Astrocyte (in vitro differentiated cells and primary cell): ENCODE measurements around the gene PNRC2. TPM values are rescaled to one million over a fixed set of nuclear protein-coding genes. Genes with fewer than 3 reads are reported as not detected.

Source experiments
- DNase-seq: peaks from one replicate; pipeline ENCODE4 v3.0.0-alpha.2; 2010; ENCODE audit warnings: low read depth
- FAIRE-seq: peaks from 2 replicates; lab custom pipeline; 2011; peaks lifted over from hg19 to GRCh38; lab: Jason Lieb, UNC
- H2AFZ ChIP-seq: 2 replicates; pipeline ENCODE4 v1.6.0; 2012; ENCODE audit warnings: low read depth, low read length, inconsistent platforms
- H3K27ac ChIP-seq: 2 replicates; pipeline ENCODE4 v1.5.1; 2011; ENCODE audit warnings: low read depth, low read length, inconsistent platforms
- H3K27me3 ChIP-seq: 2 replicates; pipeline ENCODE4 v1.6.0; 2011; ENCODE audit warnings: low read length, inconsistent platforms; ENCODE audit not compliant: insufficient read depth
- H3K36me3 ChIP-seq: 2 replicates; pipeline ENCODE4 v1.5.1; 2011; ENCODE audit warnings: low read length, inconsistent platforms; ENCODE audit not compliant: insufficient read depth
- H3K4me1 ChIP-seq: 2 replicates; pipeline ENCODE4 v1.5.1; 2011; ENCODE audit warnings: low read length, inconsistent platforms; ENCODE audit not compliant: insufficient read depth
- H3K4me2 ChIP-seq: 2 replicates; pipeline ENCODE4 v1.6.0; 2012; ENCODE audit warnings: low read length, inconsistent platforms
- H3K4me3 ChIP-seq: 2 replicates; pipeline ENCODE4 v1.5.1; 2011; ENCODE audit warnings: low read depth, mild to moderate bottlenecking, low read length, inconsistent platforms; ENCODE audit not compliant: insufficient read depth
- H3K79me2 ChIP-seq: 2 replicates; pipeline ENCODE4 v1.6.0; 2012; ENCODE audit warnings: mild to moderate bottlenecking, low read length, inconsistent platforms; ENCODE audit not compliant: insufficient read depth
- H3K9ac ChIP-seq: 2 replicates; pipeline ENCODE4 v1.6.0; 2012; ENCODE audit warnings: mild to moderate bottlenecking, low read length, inconsistent platforms
- H3K9me3 ChIP-seq: 2 replicates; pipeline ENCODE4 v1.5.1; 2012; ENCODE audit warnings: low read depth, mild to moderate bottlenecking, low read length, inconsistent platforms; ENCODE audit not compliant: insufficient read depth
- H4K20me1 ChIP-seq: 2 replicates; pipeline ENCODE4 v1.6.0; 2012; ENCODE audit warnings: low read length, inconsistent platforms; ENCODE audit not compliant: insufficient read depth
- H3K27ac Mint-ChIP-seq: one replicate; pipeline ENCODE4 v1.8.0; 2021; ENCODE audit warnings: mild to moderate bottlenecking, mixed read lengths; ENCODE audit not compliant: unreplicated experiment
- H3K27me3 Mint-ChIP-seq: one replicate; pipeline ENCODE4 v1.8.0; 2021; ENCODE audit warnings: low read depth, mixed read lengths; ENCODE audit not compliant: unreplicated experiment
- H3K36me3 Mint-ChIP-seq: one replicate; pipeline ENCODE4 v1.8.0; 2021; ENCODE audit warnings: low read depth, mixed read lengths; ENCODE audit not compliant: unreplicated experiment
- H3K4me1 Mint-ChIP-seq: one replicate; pipeline ENCODE4 v1.8.0; 2021; ENCODE audit warnings: low read depth, mixed read lengths; ENCODE audit not compliant: unreplicated experiment
- H3K4me3 Mint-ChIP-seq: one replicate; pipeline ENCODE4 v1.8.0; 2021; ENCODE audit warnings: mild to moderate bottlenecking, moderate library complexity, mixed read lengths; ENCODE audit not compliant: unreplicated experiment
- H3K9me3 Mint-ChIP-seq: one replicate; pipeline ENCODE4 v1.8.0; 2021; ENCODE audit warnings: mild to moderate bottlenecking, mixed read lengths; ENCODE audit not compliant: unreplicated experiment
- CTCF ChIP-seq: IDR thresholded peaks from 2 replicates; pipeline ENCODE4 v1.5.1; 2011; ENCODE audit warnings: low read depth, mild to moderate bottlenecking, inconsistent platforms, low read length, moderate library complexity; ENCODE audit not compliant: insufficient read depth
- EZH2 ChIP-seq: IDR thresholded peaks from 2 replicates; pipeline ENCODE4 v1.6.1; 2012; ENCODE audit warnings: mild to moderate bottlenecking, low read length, inconsistent platforms; ENCODE audit not compliant: insufficient read depth
- total RNA-seq: library from RNA; stranded (reverse); gene quantifications from 2 replicates; pipeline ENCODE4 v1.2.1, GENCODE V29; 2021

PNRC2 gene
- total RNA-seq, 1 donor from 2014 or later: 83.8 TPM

GRCh38 chr1:23924601-23925000 lies 35.0 kb upstream of the PNRC2 start:
- no peak for TF ChIP-seq EZH2
- no peak for TF ChIP-seq CTCF
- Histone ChIP-seq H3K4me2 (no peak overlapping the region), H3K4me1 (no peaks in the 10 kb centered on the region), H3K4me3 (no peak overlapping the region), H3K9ac (no peak overlapping the region), H3K36me3 (no peaks in the 10 kb centered on the region), H4K20me1 (no peaks in the 10 kb centered on the region), H3K27me3 (peaks cover 3% of the 10 kb centered on the region), H3K27ac (no peak overlapping the region), H3K79me2 (no peaks in the 10 kb centered on the region), H3K9me3 (no peaks in the 10 kb centered on the region), H2AFZ (no peak overlapping the region)
- H3K9me3 Mint-ChIP-seq: peaks cover 3% of the 10 kb centered on the region
- no peak overlapping the region for H3K27ac Mint-ChIP-seq
- no peaks in the 10 kb centered on the region for H3K36me3 Mint-ChIP-seq
- H3K4me3 Mint-ChIP-seq: no peak overlapping the region
- H3K4me1 Mint-ChIP-seq: no peaks in the 10 kb centered on the region
- FAIRE-seq (no peak), DNase-seq (no peak)
- peaks cover 2% of the 10 kb centered on the region for H3K27me3 Mint-ChIP-seq

- H3K9me3 ChIP-seq: no peaks in the 10 kb centered on the region
- no peaks in the 10 kb centered on the region for H3K79me2 ChIP-seq
- no peak overlapping the region for H2AFZ ChIP-seq
- H3K4me3 ChIP-seq: no peak overlapping the region
- no peaks in the 10 kb centered on the region for H3K36me3 Mint-ChIP-seq
- H3K27me3 ChIP-seq: peaks cover 3% of the 10 kb centered on the region
- no peak overlapping the region for H3K27ac Mint-ChIP-seq
- no peak overlapping the region for H3K4me3 Mint-ChIP-seq
- no peaks in the 10 kb centered on the region for H3K4me1 ChIP-seq
- no peaks in the 10 kb centered on the region for H3K4me1 Mint-ChIP-seq
- H3K27me3 Mint-ChIP-seq: peaks cover 2% of the 10 kb centered on the region
- no peak for TF ChIP-seq CTCF
- TF ChIP-seq EZH2: no peak
- H3K4me2 ChIP-seq: no peak overlapping the region
- FAIRE-seq (no peak), DNase-seq (no peak)
- H4K20me1 ChIP-seq: no peaks in the 10 kb centered on the region
- no peak overlapping the region for H3K9ac ChIP-seq
- no peaks in the 10 kb centered on the region for H3K36me3 ChIP-seq
- H3K9me3 Mint-ChIP-seq: peaks cover 3% of the 10 kb centered on the region
- no peak overlapping the region for H3K27ac ChIP-seq
Measured at GRCh38 chr1:23925279-23925678, 34.3 kb upstream of the PNRC2 start.

GRCh38 chr1:23927097-23927496 lies 32.5 kb upstream of the PNRC2 start:
- Histone ChIP-seq H3K9me3 (no peaks in the 10 kb centered on the region), H3K4me1 (no peaks in the 10 kb centered on the region), H3K9ac (no peak overlapping the region), H4K20me1 (no peaks in the 10 kb centered on the region), H3K4me2 (no peak overlapping the region), H3K36me3 (no peaks in the 10 kb centered on the region), H3K27ac (no peak overlapping the region), H3K4me3 (no peak overlapping the region), H3K27me3 (peaks cover 3% of the 10 kb centered on the region), H2AFZ (no peak overlapping the region), H3K79me2 (no peaks in the 10 kb centered on the region)
- H3K27ac Mint-ChIP-seq: no peak overlapping the region
- H3K9me3 Mint-ChIP-seq: peaks cover 3% of the 10 kb centered on the region
- no peak for FAIRE-seq
- no peak overlapping the region for H3K4me3 Mint-ChIP-seq
- DNase-seq: no peak
- peaks cover 2% of the 10 kb centered on the region for H3K27me3 Mint-ChIP-seq
- H3K36me3 Mint-ChIP-seq: no peaks in the 10 kb centered on the region
- TF ChIP-seq CTCF (no peak), EZH2 (no peak)
- H3K4me1 Mint-ChIP-seq: peaks cover 8% of the 10 kb centered on the region
